Endothelial cell (in vitro differentiated cells): Measurements from ENCODE around the gene OR5AU1. TPM values are rescaled to one million over a fixed set of nuclear protein-coding genes. Genes with fewer than 3 reads are reported as not detected.
"Not testable (repeated sequence)": the region's sequence is repeated elsewhere in the genome, so short reads cannot be mapped to it uniquely, and the experiment has no call there.

Experiments
- DNase-seq: peaks from one replicate; pipeline ENCODE4 v3.0.0; 2021; ENCODE audit warnings: low spot score
- H3K27ac Mint-ChIP-seq: one replicate; pipeline ENCODE4 v1.8.0; 2021; ENCODE audit warnings: mixed read lengths, inconsistent platforms; ENCODE audit not compliant: unreplicated experiment
- H3K27me3 Mint-ChIP-seq: one replicate; pipeline ENCODE4 v1.8.0; 2021; ENCODE audit warnings: mild to moderate bottlenecking, moderate library complexity, mixed read lengths, inconsistent platforms; ENCODE audit not compliant: unreplicated experiment
- H3K36me3 Mint-ChIP-seq: one replicate; pipeline ENCODE4 v1.8.0; 2021; ENCODE audit warnings: mild to moderate bottlenecking, low read depth, mixed read lengths, inconsistent platforms; ENCODE audit not compliant: unreplicated experiment
- H3K4me1 Mint-ChIP-seq: one replicate; pipeline ENCODE4 v1.8.0; 2021; ENCODE audit warnings: mild to moderate bottlenecking, mixed read lengths, inconsistent platforms; ENCODE audit not compliant: unreplicated experiment
- H3K4me3 Mint-ChIP-seq: one replicate; pipeline ENCODE4 v1.8.0; 2021; ENCODE audit warnings: mild to moderate bottlenecking, mixed read lengths, inconsistent platforms; ENCODE audit not compliant: unreplicated experiment
- H3K9me3 Mint-ChIP-seq: one replicate; pipeline ENCODE4 v1.8.0; 2021; ENCODE audit warnings: mixed read lengths, inconsistent platforms; ENCODE audit not compliant: unreplicated experiment
- total RNA-seq: library from RNA; stranded (reverse); fragmentation: NEBNext Ultra II Directional; extraction: Animal tissue kit (Norgen Biotek cat#: 25700); gene quantifications from one replicate; pipeline ENCODE4 v1.2.1, GENCODE V29; 2021; ENCODE audit not compliant: unreplicated experiment
- TF ChIP-seq, protein P1 (sequence below): fragments of 200-600 bp; sonication (generic); IDR thresholded peaks from one replicate; pipeline ENCODE4 v1.5.0; 2021; ENCODE audit warnings: antibody characterized with exemption; ENCODE audit not compliant: unreplicated experiment

OR5AU1 gene
- total RNA-seq, 1 donor from 2014 or later: not detected

DNA sequence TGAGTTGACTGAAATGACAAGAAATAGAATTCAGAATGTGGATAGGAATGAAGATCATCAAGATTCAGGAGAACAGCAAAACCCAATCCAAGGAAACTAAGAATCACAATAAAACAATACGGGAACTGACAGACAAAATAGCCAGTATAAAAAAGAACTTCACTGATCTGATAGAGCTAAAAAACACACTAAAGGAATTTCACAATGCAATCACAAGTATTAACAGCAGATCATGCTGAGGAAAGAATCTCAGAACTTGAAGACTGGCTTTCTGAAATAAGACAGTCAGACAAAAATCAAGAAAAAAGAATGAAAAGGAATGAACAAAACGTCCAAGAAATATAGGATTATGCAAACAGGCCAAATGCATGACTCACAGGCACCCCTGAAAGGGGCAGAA is 15.3 kb upstream of the OR5AU1 start:
- no peaks in the 10 kb centered on the region for H3K36me3 Mint-ChIP-seq
- peaks cover 6% of the 10 kb centered on the region for H3K9me3 Mint-ChIP-seq
- DNase-seq: no peak
- no peak overlapping the region for H3K4me3 Mint-ChIP-seq
- TF ChIP-seq, protein P1, sequence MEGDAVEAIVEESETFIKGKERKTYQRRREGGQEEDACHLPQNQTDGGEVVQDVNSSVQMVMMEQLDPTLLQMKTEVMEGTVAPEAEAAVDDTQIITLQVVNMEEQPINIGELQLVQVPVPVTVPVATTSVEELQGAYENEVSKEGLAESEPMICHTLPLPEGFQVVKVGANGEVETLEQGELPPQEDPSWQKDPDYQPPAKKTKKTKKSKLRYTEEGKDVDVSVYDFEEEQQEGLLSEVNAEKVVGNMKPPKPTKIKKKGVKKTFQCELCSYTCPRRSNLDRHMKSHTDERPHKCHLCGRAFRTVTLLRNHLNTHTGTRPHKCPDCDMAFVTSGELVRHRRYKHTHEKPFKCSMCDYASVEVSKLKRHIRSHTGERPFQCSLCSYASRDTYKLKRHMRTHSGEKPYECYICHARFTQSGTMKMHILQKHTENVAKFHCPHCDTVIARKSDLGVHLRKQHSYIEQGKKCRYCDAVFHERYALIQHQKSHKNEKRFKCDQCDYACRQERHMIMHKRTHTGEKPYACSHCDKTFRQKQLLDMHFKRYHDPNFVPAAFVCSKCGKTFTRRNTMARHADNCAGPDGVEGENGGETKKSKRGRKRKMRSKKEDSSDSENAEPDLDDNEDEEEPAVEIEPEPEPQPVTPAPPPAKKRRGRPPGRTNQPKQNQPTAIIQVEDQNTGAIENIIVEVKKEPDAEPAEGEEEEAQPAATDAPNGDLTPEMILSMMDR: no peak
- H3K27ac Mint-ChIP-seq: no peak overlapping the region
- peaks cover 2% of the 10 kb centered on the region for H3K4me1 Mint-ChIP-seq
- peaks cover 1% of the 10 kb centered on the region for H3K27me3 Mint-ChIP-seq

DNA sequence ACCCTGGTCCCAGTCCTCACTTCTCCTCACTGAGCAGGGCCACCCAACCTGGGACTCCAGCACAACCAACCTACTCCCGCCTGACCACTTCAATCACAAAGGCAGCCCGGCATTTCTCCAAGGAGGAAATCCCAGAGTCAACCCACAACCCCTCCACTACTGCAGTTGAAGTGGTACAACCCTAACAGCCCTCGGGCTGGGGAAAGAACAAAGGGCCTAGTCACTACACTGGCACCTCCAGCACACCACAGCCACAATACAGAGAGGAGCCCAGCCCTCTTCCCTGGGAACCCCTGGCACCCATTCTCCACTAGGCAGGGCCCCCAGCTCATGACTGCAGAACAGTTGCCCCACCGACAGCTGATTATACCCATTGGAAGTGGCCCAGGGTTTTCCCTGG is 13.7 kb upstream of the OR5AU1 start:
- no peak overlapping the region for H3K27ac Mint-ChIP-seq
- no peaks in the 10 kb centered on the region for H3K36me3 Mint-ChIP-seq
- peaks cover 1% of the 10 kb centered on the region for H3K27me3 Mint-ChIP-seq
- no peak overlapping the region for H3K4me3 Mint-ChIP-seq
- H3K4me1 Mint-ChIP-seq: peaks cover 2% of the 10 kb centered on the region
- peaks cover 6% of the 10 kb centered on the region for H3K9me3 Mint-ChIP-seq
- no peak for DNase-seq
- TF ChIP-seq, protein P1: no peak

DNA sequence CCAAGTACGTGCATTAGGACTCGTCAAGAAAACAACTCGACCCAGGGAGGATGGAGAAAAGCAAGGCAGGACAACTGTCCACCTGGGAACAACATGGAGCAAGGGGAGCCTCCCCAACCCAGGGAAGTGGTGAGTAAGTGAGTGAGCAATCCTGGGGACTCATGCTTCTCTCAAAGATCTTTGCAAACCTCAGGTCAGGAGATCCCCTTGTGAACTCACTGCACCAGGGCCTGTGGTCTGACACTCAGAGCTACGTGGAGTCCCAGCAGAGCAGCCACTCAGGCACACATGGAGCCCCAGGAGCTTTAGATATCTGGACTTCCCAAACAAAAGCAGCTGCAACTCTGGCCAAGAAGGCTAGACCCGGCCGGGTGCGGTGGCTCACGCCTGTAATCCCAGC is 12.2 kb upstream of the OR5AU1 start:
- no peak for DNase-seq
- Mint-ChIP-seq H3K4me1 (no peaks in the 10 kb centered on the region), H3K4me3 (no peak overlapping the region), H3K27ac (no peak overlapping the region), H3K36me3 (no peaks in the 10 kb centered on the region), H3K9me3 (peaks cover 6% of the 10 kb centered on the region), H3K27me3 (peaks cover 1% of the 10 kb centered on the region)
- TF ChIP-seq, protein P1: no peak

DNA sequence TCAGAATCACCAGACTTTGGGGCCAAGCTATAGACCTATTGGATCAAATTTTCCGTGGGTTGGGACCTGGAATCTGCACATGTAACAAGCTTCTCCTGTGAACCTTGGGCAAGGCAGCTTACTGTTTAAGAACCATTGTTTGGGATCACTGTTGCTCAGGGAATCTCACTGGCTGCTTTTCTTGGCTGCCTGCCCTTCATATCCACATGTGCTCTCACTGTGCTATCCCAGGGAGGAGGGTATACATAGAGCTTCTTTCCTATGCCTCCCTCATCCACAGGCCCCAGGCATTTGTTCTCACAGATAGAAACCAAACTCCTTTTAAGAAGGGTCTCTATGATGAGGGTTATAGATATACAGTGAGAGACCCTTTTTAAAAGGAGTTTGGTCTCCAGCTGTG is 9.8 kb upstream of the OR5AU1 start:
- H3K27ac Mint-ChIP-seq, H3K4me1 Mint-ChIP-seq, H3K27me3 Mint-ChIP-seq, DNase-seq, H3K9me3 Mint-ChIP-seq, H3K36me3 Mint-ChIP-seq, H3K4me3 Mint-ChIP-seq: not testable (repeated sequence)

DNA sequence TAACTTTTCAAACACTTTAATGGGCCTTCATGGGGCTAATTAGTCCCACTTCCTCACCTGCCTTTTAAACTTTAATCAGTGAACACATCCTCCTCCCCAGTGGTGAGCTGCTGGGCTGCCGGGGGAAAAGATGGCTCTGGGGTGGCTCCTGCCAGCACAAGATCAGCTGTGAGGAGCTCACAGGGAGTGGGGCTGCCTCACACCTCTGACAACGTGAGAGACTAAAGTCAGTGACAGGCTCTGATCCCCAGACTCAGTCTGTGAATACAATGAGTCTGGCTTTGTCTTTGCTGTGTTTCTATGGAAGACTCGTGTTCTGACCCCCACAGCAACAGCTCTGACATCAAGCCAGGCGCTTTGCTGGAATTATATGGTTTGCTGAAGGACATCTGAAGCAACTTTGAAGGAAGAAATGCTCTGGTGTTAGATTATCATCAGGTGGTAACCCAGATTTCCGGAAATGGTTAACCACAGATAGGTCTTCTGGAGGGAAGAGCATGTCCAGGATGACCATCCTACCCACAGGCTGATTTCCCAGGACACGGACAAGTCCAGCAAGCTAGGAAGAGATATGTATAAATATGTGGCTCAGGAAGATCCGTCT is 9.2 kb upstream of the OR5AU1 start:
- H3K9me3 Mint-ChIP-seq, H3K36me3 Mint-ChIP-seq, H3K4me3 Mint-ChIP-seq, DNase-seq, H3K27me3 Mint-ChIP-seq, H3K4me1 Mint-ChIP-seq, H3K27ac Mint-ChIP-seq: not testable (repeated sequence)

DNA sequence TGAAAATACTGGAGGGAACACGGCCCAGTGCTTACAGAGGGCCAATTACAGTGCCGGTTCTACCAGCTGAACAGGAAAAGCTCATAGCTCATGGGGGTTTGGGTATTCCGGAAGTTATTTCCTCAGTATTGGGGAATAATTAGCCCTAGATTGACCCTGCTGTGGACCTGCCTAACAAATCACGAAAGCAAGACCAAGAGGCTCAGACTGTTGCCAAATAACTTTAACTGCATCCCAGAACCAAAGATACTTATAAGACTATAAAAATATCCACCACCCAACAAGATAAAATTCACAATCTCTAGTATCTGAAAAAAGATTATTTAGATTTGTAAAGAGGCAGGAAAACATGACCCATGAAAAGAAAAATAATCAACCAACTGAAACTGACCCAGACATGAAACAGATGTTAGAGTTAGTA is 8.0 kb upstream of the OR5AU1 start:
- H3K9me3 Mint-ChIP-seq: no peaks in the 10 kb centered on the region
- H3K27ac Mint-ChIP-seq: no peak overlapping the region
- no peaks in the 10 kb centered on the region for H3K4me1 Mint-ChIP-seq
- H3K4me3 Mint-ChIP-seq: no peak overlapping the region
- TF ChIP-seq, protein P1: no peak
- no peaks in the 10 kb centered on the region for H3K27me3 Mint-ChIP-seq
- no peak for DNase-seq
- H3K36me3 Mint-ChIP-seq: no peaks in the 10 kb centered on the region
